Hematopoietic multipotent progenitor cell (in vitro differentiated cells): ENCODE data around the gene STH. TPM values are rescaled to one million over a fixed set of nuclear protein-coding genes. Genes with fewer than 3 reads are reported as not detected.

Experiments used
- DNase-seq, 3 donors: peaks; one replicate each; pipeline ENCODE4 v3.0.0-alpha.2; 2011 to 2015; ENCODE audit warnings: low read depth in 2 of 3, low spot score in 2 of 3
- total RNA-seq: library from RNA; depleted of rRNA; stranded (reverse); fragments of >200 nt; gene quantifications from one replicate; pipeline ENCODE4 v1.2.3, GENCODE V29; 2012

The STH gene
- total RNA-seq, 1 donor = not detected

GRCh38 chr17:46023783-46024388 is 24.8 kb downstream of the STH start:
- no peak for DNase-seq

GRCh38 chr17:46024590-46024989 is 25.5 kb downstream of the STH start:
- DNase-seq = no peak

GRCh38 chr17:46025060-46025459 is 26.0 kb downstream of the STH start:
- DNase-seq = no peak

- no peak for DNase-seq
Observed at GRCh38 chr17:46025510-46026165, 26.6 kb downstream of the STH start.

- DNase-seq = no peak
Observed at GRCh38 chr17:46026166-46027047, 27.4 kb downstream of the STH start.

- DNase-seq = no peak
Observed at GRCh38 chr17:46027048-46027975, 28.3 kb downstream of the STH start.

- DNase-seq = no peak
Observed at GRCh38 chr17:46027976-46028325, 28.9 kb downstream of the STH start.

GRCh38 chr17:46028374-46028773 is 29.3 kb downstream of the STH start:
- DNase-seq = no peak

- no peak for DNase-seq
Observed at GRCh38 chr17:46028981-46029565, 30.0 kb downstream of the STH start.

GRCh38 chr17:46029627-46030026 is 30.6 kb downstream of the STH start:
- no peak for DNase-seq

- DNase-seq = no peak
Observed at GRCh38 chr17:46030752-46031151, 31.7 kb downstream of the STH start.

GRCh38 chr17:46031440-46031839 is 32.4 kb downstream of the STH start:
- no peak for DNase-seq

- DNase-seq = no peak
Observed at GRCh38 chr17:46031920-46032319, 32.9 kb downstream of the STH start.

GRCh38 chr17:46032909-46033308 is 33.9 kb downstream of the STH start:
- DNase-seq = no peak

- DNase-seq = no peak
Observed at GRCh38 chr17:46033392-46033791, 34.3 kb downstream of the STH start.

- DNase-seq = peak in 2 of 3 donors; percentile 21 to 54
Observed at GRCh38 chr17:46035112-46035818, 36.2 kb downstream of the STH start.

- no peak for DNase-seq
Observed at GRCh38 chr17:46036491-46036890, 37.4 kb downstream of the STH start.

GRCh38 chr17:46037722-46038255 is 38.7 kb downstream of the STH start:
- DNase-seq = no peak

- DNase-seq = no peak
Observed at GRCh38 chr17:46038414-46038813, 39.4 kb downstream of the STH start.
